Measurements from ENCODE around the gene TMEM127. TPM values are rescaled to one million over a fixed set of nuclear protein-coding genes. Genes with fewer than 3 reads are reported as not detected.
"Not testable (repeated sequence)": the region's sequence is repeated elsewhere in the genome, so short reads cannot be mapped to it uniquely, and the experiment has no call there.

The TMEM127 gene
- total and polyA plus RNA-seq, 2 donors from 2014 or later, result 37.4 to 72.3 TPM

- Histone ChIP-seq H3K27me3 (ENCODE audit: control insufficient read depth, insufficient read depth, low read length) (no peaks in the 10 kb centered on the region), H3K4me3 (ENCODE audit: low read length in 3 of 3) (no peak overlapping the region), H3K36me3 (ENCODE audit: control insufficient read depth in 2 of 3, insufficient read depth in 3 of 3, low read length in 3 of 3) (no peaks in the 10 kb centered on the region), H3K4me1 (ENCODE audit: control insufficient read depth in 2 of 3, insufficient read depth in 2 of 3, low read depth in 1 of 3, low read length in 3 of 3) (no peaks in the 10 kb centered on the region), H3K27ac (ENCODE audit: low read depth in 2 of 2, low read length in 2 of 2) (no peak overlapping the region), H3K9me3 (ENCODE audit: control insufficient read depth in 2 of 3, insufficient read depth in 1 of 3, low read length in 3 of 3) (no peaks in the 10 kb centered on the region), H3K9ac (ENCODE audit: low read length in 3 of 3) (no peak overlapping the region)
- intact Hi-C loops (cut with DNase I), result no loop called here
- DNase-seq, result no peak
- no peak for FAIRE-seq
- no peak for TF ChIP-seq CTCF (IDR thresholded peaks at IDR 0.05; ENCODE audit: borderline replicate concordance, extremely low read depth, insufficient read depth)
Measured at GRCh38 chr2:96231316-96231715, 34.5 kb downstream of the TMEM127 start.

- H3K4me1 ChIP-seq (ENCODE audit: control insufficient read depth in 2 of 3, insufficient read depth in 2 of 3, low read depth in 1 of 3, low read length in 3 of 3), result no peaks in the 10 kb centered on the region
- H3K4me3 ChIP-seq (ENCODE audit: low read length in 3 of 3), result no peak overlapping the region
- no peak for DNase-seq
- no peaks in the 10 kb centered on the region for H3K9me3 ChIP-seq (ENCODE audit: control insufficient read depth in 2 of 3, insufficient read depth in 1 of 3, low read length in 3 of 3)
- H3K36me3 ChIP-seq (ENCODE audit: control insufficient read depth in 2 of 3, insufficient read depth in 3 of 3, low read length in 3 of 3), result no peaks in the 10 kb centered on the region
- H3K27me3 ChIP-seq (ENCODE audit: control insufficient read depth, insufficient read depth, low read length), result no peaks in the 10 kb centered on the region
- intact Hi-C loops (cut with DNase I), result no loop called here
- no peak overlapping the region for H3K9ac ChIP-seq (ENCODE audit: low read length in 3 of 3)
- TF ChIP-seq CTCF (IDR thresholded peaks at IDR 0.05; ENCODE audit: borderline replicate concordance, extremely low read depth, insufficient read depth), result no peak
- no peak overlapping the region for H3K27ac ChIP-seq (ENCODE audit: low read depth in 2 of 2, low read length in 2 of 2)
- no peak for FAIRE-seq
Measured at GRCh38 chr2:96225016-96225533, 40.7 kb downstream of the TMEM127 start.

- H3K27me3 ChIP-seq (ENCODE audit: control insufficient read depth, insufficient read depth, low read length); H3K36me3 ChIP-seq (ENCODE audit: control insufficient read depth in 2 of 3, insufficient read depth in 3 of 3, low read length in 3 of 3); intact Hi-C loops (cut with DNase I); H3K9ac ChIP-seq (ENCODE audit: low read length in 3 of 3); FAIRE-seq; DNase-seq; H3K4me3 ChIP-seq (ENCODE audit: low read length in 3 of 3); H3K9me3 ChIP-seq (ENCODE audit: control insufficient read depth in 2 of 3, insufficient read depth in 1 of 3, low read length in 3 of 3); H3K4me1 ChIP-seq (ENCODE audit: control insufficient read depth in 2 of 3, insufficient read depth in 2 of 3, low read depth in 1 of 3, low read length in 3 of 3); H3K27ac ChIP-seq (ENCODE audit: low read depth in 2 of 2, low read length in 2 of 2): not testable (repeated sequence)
Measured at GRCh38 chr2:96221106-96221505, 44.7 kb downstream of the TMEM127 start.

- intact Hi-C loops (cut with DNase I); H3K9me3 ChIP-seq (ENCODE audit: control insufficient read depth in 2 of 3, insufficient read depth in 1 of 3, low read length in 3 of 3); H3K36me3 ChIP-seq (ENCODE audit: control insufficient read depth in 2 of 3, insufficient read depth in 3 of 3, low read length in 3 of 3); FAIRE-seq; DNase-seq; H3K4me1 ChIP-seq (ENCODE audit: control insufficient read depth in 2 of 3, insufficient read depth in 2 of 3, low read depth in 1 of 3, low read length in 3 of 3); H3K4me3 ChIP-seq (ENCODE audit: low read length in 3 of 3); H3K27ac ChIP-seq (ENCODE audit: low read depth in 2 of 2, low read length in 2 of 2); H3K9ac ChIP-seq (ENCODE audit: low read length in 3 of 3); H3K27me3 ChIP-seq (ENCODE audit: control insufficient read depth, insufficient read depth, low read length): not testable (repeated sequence)
Measured at GRCh38 chr2:96219959-96220358, 45.8 kb downstream of the TMEM127 start.
